Astrocyte of the spinal cord (primary cell): ENCODE measurements around the gene DNAJA3.

Experiments
- DNase-seq: peaks from one replicate; pipeline ENCODE4 v3.0.0; 2011; ENCODE audit warnings: low read depth, low spot score
- H3K4me3 ChIP-seq: 2 replicates; pipeline ENCODE4 v1.5.1; 2011; ENCODE audit warnings: low read depth, mild to moderate bottlenecking, low read length, moderate library complexity
- in situ Hi-C: cut with HindIII; loops from 2 replicates; pipeline ENCODE4 v1.10.0; 2017; ENCODE audit warnings: low sequenced_read_pairs
- TF ChIP-seq, protein P1 (sequence below): IDR thresholded peaks from 2 replicates; pipeline ENCODE4 v1.5.1; 2012; ENCODE audit warnings: low read depth, mild to moderate bottlenecking, low read length, inconsistent platforms

The DNAJA3 gene

DNA sequence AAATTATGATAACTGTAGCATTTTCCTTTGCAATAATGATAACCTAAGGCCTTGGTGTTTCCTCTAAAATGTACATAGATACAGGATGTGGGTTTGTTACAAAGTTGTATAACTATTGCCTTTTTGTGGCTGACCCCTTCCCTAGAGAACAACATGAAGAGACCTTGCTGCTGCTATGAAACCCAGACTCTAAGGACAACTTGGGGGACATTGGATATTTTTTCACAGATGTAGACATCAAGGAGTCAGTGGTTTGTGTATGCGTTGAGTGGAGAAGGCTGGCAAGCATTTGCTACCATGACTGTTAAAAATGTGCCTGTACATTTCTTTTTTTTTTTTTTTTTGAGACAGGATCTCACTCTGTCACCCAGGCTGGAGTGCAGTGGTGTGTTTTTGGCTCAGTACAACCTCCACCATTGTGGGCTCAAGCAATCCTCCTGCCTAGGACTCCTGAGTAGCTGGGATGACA lies 62.9 kb downstream of the DNAJA3 start:
- in situ Hi-C loops = no loop called here
- no peak for DNase-seq
- TF ChIP-seq, protein P1, sequence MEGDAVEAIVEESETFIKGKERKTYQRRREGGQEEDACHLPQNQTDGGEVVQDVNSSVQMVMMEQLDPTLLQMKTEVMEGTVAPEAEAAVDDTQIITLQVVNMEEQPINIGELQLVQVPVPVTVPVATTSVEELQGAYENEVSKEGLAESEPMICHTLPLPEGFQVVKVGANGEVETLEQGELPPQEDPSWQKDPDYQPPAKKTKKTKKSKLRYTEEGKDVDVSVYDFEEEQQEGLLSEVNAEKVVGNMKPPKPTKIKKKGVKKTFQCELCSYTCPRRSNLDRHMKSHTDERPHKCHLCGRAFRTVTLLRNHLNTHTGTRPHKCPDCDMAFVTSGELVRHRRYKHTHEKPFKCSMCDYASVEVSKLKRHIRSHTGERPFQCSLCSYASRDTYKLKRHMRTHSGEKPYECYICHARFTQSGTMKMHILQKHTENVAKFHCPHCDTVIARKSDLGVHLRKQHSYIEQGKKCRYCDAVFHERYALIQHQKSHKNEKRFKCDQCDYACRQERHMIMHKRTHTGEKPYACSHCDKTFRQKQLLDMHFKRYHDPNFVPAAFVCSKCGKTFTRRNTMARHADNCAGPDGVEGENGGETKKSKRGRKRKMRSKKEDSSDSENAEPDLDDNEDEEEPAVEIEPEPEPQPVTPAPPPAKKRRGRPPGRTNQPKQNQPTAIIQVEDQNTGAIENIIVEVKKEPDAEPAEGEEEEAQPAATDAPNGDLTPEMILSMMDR = no peak
- no peak overlapping the region for H3K4me3 ChIP-seq

- H3K4me3 ChIP-seq = no peak overlapping the region
- in situ Hi-C loops = no loop called here
- DNase-seq = peak; percentile 79
- TF ChIP-seq, protein P1 = no peak
Measured at GRCh38 chr16:4489030-4489429, 63.4 kb downstream of the DNAJA3 start.

DNA sequence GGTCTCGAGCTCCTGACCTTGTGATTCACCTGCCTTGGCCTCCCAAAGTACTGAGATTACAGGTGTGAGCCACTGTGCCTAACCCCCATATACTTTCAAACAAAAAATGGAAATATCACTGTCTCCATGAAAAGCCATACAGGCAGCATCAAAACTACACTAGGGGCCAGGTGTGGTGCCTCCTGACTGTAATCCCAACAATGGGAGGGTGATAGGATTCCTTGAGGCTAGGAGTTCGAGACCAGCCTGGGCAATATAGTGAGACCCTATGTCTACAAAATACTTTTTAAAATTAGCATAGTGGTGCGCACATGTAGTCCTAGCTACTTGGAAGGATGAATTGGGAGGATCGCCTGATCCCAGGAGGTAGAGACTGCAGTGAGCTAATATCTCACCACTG lies 66.2 kb downstream of the DNAJA3 start:
- in situ Hi-C loops = no loop called here
- DNase-seq = no peak
- no peak overlapping the region for H3K4me3 ChIP-seq
- TF ChIP-seq, protein P1 = no peak

GRCh38 chr16:4494746-4495490 lies 69.2 kb downstream of the DNAJA3 start:
- in situ Hi-C loops = no loop called here
- DNase-seq = peak; percentile 72
- H3K4me3 ChIP-seq = no peak overlapping the region
- TF ChIP-seq, protein P1 = no peak

DNA sequence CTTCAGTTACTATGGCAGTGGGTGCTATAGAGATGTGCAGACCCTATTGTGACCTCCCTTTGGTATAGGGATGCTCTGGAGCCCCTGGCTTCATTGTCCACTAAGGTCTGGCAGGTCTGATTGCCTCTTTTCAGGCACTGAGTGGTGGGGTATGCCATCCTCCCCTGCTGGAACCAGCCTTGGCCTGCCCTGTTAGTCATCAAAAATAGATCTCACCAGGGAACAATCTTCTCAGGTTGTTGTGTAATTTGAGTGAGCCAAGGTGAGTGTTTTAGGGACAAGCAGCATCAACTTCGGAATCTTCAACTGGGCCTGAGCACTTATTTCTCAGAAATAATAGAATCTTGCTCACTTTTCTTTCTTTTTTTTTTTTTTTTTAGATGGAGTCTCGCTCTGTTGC lies 70.1 kb downstream of the DNAJA3 start:
- TF ChIP-seq, protein P1 = no peak
- in situ Hi-C loops = no loop called here
- no peak overlapping the region for H3K4me3 ChIP-seq
- no peak for DNase-seq

DNA sequence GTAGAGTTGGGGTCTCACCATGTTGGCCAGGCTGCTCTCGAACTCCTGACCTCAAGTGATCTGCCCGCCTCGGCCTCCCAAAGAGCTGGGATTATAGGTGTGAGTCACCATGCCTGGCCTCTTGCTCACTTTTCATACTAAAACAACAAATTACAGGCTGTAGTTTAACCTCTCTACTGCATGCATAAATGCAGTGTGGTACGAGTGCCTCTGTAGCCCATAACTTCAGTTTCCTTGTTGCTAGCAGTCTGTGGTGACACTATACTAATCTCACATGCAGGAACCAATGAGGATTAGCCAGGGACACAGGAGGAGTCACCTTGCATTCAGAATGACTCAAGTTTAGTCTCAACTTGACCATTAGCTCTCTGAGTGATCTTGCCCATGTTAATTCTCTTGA lies 70.6 kb downstream of the DNAJA3 start:
- TF ChIP-seq, protein P1 = no peak
- in situ Hi-C loops = no loop called here
- DNase-seq = peak; percentile 63
- H3K4me3 ChIP-seq = no peak overlapping the region
